Ovary (tissue), 3 donors: Measurements from ENCODE around the gene FGD4.

Experiments
- EP300 ChIP-seq: sonication (generic); formaldehyde crosslinking; IDR thresholded peaks from one replicate; pipeline ENCODE4 v1.6.1; 2017; ENCODE audit warnings: antibody characterized with exemption
- TF ChIP-seq, protein P1 (sequence below), 3 donors: fragments of 450-650 bp in 2 of 3; fragments of 200-600 bp in 1 of 3; IDR thresholded peaks; one replicate each; pipeline versions ENCODE4 v1.5.1 to v1.8.0; 2016 to 2022; ENCODE audit warnings: antibody characterized with exemption in 3 of 3, mild to moderate bottlenecking in 1 of 3
- donor health status: DM: no; HTN: no; CAD: no.

DNA sequence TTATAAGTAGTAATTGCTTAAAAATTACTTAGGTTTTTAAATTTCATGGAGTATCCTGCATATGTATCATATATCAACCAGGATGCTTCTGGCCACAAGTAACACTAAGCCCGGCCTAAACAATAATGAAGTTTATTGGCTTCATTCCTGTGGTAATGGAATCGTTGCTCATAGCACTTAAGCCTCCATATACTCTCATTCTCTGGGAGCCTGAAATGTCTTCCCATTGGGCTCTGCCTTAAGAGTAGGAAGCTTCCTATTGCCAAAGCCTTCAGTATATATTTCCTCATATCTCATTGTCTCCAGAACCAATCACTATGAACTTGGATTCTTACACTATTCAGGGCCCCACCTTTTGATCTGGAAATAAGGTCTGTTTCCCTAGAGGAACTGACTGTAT lies 195.9 kb downstream of the FGD4 start:
- TF ChIP-seq, protein P1, sequence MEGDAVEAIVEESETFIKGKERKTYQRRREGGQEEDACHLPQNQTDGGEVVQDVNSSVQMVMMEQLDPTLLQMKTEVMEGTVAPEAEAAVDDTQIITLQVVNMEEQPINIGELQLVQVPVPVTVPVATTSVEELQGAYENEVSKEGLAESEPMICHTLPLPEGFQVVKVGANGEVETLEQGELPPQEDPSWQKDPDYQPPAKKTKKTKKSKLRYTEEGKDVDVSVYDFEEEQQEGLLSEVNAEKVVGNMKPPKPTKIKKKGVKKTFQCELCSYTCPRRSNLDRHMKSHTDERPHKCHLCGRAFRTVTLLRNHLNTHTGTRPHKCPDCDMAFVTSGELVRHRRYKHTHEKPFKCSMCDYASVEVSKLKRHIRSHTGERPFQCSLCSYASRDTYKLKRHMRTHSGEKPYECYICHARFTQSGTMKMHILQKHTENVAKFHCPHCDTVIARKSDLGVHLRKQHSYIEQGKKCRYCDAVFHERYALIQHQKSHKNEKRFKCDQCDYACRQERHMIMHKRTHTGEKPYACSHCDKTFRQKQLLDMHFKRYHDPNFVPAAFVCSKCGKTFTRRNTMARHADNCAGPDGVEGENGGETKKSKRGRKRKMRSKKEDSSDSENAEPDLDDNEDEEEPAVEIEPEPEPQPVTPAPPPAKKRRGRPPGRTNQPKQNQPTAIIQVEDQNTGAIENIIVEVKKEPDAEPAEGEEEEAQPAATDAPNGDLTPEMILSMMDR (IDR thresholded peaks at IDR 0.05) = no peak
- no peak for TF ChIP-seq EP300
